ENCODE results near the gene DDX24.

The DDX24 gene

DNA sequence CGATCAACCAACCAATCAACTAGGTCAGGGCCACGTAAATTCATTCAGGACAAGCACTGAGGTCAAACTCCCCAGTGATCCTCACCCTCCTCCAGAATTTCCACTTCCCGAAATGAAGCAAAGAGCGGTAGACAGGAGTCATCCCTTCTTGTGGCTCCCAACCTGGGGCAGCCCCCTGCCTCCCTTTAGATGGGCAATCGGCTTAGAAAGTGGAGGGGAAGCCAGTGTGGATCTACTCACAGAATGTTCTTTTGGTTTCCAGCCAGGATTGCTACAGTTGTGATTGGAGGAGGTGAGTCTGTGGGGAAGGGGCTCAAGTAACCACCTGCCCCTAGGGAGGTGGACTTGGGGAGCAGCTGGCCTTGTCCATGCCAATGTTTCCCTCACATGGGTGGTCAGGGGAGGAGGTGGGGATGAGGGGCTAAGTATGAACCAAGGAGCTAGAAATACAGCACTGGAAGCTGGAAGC lies 33.6 kb upstream of the DDX24 start:
- FAIRE-seq (no peak), DNase-seq (ENCODE audit: insufficient read length, low spot score) (no peak)

DNA sequence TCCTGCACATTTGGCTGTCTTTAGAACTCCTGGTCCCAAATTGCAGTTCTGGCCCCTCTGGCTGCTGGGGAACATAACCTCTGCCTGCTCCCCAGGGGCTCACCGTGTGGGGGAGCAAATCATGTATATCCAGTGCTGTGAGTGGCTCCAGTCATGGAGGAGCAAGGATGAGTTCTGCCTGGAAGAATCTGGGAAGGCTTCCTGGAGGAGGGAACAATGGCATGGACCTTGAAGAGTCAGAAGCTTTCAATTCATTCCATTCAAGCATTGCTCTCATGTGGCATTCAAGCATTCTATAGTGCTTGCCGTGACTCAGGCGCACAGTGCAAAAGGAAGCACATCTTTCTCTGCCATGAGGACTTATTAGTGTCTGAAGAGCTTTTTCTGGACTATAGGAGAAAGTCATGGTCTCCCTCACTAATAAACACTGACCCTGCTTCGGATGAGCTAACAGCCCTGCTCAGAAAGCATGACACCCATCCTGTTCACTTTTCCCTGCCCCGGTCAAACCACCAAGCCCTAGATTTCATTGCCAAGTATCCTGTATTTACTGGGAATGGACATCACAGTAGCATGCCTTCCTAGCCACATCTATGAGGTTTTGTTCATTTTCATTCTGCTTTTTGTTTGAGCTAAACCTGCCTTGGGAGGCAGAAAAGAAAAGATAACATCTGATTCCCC lies 33.0 kb upstream of the DDX24 start:
- no peak for DNase-seq (ENCODE audit: insufficient read length, low spot score)

DNA sequence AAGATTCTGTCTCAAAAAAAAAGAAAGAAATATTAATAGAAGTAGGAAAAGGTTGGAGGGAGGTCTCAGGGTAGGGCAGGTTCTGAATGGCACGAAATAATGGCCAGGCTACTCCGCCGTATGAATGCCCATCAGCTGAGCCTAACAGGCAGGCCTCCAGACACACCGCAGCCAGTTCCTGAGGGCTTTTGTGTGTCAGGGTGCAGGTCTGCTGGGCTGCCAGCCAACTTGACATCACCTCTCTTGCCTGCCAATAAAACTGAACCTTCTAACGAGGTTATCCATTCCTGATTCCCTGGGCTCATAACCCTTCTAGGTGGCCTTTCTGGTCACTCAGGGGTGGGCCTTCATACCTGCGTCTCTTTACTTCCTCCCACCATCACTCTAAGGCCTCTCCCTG lies 32.5 kb upstream of the DDX24 start:
- DNase-seq (ENCODE audit: insufficient read length, low spot score) (no peak), FAIRE-seq (no peak)

More for the DNA sequence above, 33.0 kb upstream of the DDX24 start:
- FAIRE-seq = no peak

DNA sequence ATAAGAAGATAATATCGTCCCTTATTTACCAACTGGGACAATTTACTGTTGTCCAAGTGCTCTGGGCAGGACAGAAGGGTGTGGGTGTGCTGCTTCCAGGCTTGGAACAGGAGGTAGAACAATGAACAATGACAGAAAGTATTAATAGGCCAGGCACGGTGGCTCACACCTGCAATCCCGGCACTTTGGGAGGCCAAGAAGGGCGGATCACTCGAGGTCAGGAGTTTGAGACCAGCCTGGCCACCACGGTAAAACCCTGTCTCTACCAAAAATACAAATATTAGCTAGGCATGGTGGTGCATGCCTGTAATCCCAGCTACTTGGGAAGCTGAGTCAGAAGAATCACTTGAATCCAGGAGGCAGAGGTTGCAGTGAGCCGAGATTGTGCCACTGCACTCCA lies 32.1 kb upstream of the DDX24 start:
- DNase-seq (ENCODE audit: insufficient read length, low spot score) = no peak
- FAIRE-seq = no peak

DNA sequence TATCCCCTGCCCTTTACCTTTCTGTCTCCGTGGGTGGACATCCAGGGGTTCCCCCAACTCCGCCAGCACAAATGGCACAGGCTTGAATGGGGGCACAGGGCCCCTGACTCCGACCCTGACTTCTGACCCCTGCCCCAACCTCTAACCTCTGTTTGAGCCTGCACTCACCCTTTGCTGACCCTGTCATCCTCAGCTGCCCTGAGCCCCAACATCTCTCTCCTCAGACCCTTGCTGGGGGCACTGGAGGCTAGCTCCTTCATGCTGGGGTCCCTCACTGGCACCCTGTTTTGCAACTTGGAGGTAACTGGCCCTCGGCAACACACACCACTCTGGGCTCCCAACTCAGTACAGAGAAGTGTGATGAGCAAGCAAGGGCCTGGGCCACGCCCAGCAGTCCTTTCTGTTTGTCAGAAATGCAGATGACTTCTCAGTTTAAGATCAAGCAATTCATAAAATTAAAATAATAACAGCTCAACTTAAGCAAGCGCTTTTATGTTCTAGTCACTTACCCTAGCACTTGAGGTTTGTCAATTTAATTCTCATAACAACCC lies 31.6 kb upstream of the DDX24 start:
- FAIRE-seq (no peak), DNase-seq (ENCODE audit: insufficient read length, low spot score) (no peak)

DNA sequence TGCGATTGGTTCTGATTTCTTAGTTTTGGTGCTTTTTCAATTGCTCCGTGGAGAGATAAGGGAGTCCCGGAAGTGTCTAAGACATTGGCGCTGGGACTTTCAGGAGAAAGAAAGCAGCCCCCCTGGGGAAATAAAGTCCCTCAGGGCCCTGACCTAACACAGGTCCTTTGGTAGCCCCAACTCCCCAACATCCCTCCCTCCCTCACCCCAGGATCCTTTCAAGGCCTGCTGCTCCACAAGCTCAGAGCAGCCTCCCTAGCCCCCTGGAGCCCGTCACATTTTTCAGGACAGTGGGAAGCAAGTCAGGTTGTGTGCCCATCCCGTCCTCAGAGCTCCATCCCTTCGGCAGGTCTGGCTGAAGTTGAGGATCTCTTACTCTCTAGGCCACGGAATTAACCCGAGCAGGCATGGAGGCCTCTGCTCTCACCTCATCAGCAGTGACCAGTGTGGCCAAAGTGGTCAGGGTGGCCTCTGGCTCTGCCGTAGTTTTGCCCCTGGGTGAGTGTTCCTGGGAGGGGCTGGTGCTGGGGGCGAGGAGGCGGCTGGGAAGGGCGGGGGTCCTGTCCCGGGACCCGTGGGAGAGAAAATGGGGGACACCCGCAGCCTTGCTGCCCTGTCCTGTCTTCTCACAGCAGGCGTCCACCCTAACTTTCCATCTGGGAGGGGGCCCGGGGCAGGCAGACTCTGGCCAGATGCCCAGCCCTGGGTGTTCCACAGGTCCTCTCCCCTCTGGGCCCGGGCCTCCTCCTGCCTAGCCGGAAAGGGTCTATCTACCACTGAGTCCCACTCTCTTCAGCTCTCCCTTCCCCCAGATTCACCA lies 30.5 kb upstream of the DDX24 start:
- no peak for DNase-seq (ENCODE audit: insufficient read length, low spot score)
- no peak for FAIRE-seq

DNA sequence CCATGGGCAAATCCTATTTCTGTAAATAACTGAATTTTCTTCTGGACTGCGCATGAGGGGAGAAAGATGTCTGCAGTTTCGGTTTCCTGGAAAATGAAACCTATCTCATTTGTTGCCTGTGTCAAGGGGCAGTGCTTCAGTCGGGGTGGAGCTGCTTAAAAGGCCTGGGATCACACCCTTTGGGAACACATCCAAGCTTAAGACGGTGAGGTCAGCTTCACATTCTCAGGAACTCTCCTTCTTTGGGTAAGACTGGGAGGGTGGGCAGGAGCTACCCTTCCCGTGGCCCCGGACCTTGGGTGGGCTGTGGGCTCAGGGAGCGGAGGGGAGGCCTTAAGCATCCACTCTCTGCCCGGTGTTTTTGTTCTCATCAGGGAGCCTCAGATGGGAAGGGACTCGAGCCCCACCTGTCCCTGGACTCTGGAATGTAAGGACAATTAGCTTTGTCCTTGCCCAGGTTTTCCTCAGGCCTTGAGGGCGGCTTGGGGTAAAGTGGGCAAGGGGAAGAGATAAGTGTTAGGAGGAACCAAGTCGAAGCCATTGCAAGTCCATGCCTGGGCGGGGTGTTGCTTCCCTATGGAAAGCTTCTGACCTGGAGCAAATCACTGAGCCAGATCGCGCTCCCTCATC lies 29.7 kb upstream of the DDX24 start, which contains the start of gene IFI27:
Gene IFI27, plus strand, starts transcription at position 185 of the 630 bp plus-strand sequence.
- FAIRE-seq (no peak), DNase-seq (ENCODE audit: insufficient read length, low spot score) (no peak)

DNA sequence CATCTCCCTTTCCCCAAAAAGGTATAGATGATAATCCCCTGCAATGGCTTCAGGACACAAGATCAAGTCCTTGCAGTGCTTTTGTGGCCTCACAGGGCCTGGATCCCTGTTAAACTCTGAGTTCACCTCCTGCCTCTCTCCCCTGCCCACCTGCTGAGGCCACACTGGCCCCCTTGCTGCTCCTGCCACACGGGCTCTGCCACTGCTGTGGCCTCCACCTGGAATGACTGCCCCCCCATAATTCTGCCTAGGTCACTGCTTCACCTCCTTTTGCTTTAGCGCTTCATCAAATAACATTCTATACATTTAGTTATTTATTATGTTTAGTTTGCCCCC lies 28.9 kb upstream of the DDX24 start:
- no peak for FAIRE-seq
- no peak for DNase-seq (ENCODE audit: insufficient read length, low spot score)

DNA sequence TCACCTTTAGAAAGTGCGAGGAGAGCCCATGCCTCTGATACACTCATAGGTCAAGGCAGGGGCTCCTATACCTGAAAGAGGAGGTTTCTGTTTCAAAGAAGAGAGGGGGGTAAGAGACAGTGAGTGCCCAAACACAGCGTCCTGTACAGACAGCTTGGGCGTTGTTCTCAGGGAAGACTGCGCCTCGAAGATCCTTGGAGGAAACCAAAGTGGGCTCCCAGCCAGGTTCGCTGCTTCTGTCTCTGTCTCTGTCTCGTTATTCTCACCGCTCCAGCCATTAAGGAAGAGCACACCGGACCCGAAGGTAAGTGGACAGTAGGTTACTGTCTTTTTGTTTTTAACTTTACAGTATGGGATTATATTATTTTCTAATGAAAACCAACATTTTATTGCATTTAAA lies 23.7 kb upstream of the DDX24 start:
- no peak for DNase-seq (ENCODE audit: insufficient read length, low spot score)
- no peak for FAIRE-seq

DNA sequence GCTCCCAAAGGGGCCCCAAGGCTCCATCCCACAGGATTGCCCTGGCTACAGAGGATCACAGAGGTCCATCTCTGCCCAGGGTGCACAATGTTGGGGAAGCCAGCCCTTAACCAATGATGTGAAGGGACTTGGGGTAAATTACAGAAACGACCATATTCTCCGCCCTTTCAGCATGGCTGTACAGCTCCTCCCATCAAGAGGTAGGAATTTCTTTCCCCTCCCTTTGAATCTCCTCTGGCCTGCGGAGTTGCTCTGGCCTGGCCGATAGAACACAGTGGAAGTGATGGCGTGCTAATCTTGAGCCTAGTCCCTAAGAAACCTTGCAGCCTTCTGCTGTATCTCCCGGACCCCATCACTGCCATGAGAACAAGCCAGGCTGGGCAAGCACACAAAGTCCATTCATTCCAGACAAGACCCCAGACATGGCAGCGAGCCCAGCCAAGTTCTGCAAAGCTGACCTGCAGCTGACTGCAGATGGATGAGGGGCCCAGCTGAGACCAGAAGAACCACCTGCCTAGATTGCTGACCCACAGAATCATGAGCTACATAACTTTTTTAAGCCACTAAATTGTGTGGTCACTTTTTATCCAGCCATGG lies 22.6 kb upstream of the DDX24 start:
- FAIRE-seq (no peak), DNase-seq (ENCODE audit: insufficient read length, low spot score) (no peak)

DNA sequence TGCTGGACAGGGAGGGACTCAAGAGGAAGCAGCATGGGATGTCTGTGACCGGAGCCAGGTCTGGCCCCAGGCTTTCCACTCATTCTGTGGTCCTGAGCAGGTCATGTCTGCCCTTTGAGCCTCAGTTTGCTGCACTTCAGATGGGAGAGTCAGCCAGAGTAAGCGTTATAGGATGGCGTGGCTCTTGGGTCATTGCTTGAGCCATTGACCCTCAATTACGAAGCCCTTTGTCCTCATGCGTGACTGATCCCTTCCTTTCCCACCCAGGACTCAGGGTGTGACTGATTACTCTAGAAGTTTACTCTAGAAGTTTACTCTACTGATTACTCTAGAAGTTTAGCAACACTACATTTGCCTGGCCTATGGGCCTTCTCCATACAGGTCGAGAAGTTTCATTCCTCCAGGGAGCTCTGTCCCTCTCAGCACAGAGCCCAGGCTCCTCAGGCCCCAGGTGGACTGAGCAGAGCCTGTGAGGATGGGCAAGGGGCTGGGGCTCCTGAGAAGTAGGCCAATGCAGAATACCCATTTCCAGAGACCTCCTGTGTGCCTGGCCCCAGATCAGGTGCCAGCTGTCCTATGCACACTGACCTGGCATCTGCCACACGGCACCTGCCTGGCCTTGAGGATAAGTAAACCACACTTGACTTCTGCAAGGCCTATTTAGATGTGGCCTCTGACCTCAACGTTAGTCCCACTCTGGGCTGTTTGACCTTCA lies 21.9 kb upstream of the DDX24 start:
- FAIRE-seq (no peak), DNase-seq (ENCODE audit: insufficient read length, low spot score) (no peak)

DNA sequence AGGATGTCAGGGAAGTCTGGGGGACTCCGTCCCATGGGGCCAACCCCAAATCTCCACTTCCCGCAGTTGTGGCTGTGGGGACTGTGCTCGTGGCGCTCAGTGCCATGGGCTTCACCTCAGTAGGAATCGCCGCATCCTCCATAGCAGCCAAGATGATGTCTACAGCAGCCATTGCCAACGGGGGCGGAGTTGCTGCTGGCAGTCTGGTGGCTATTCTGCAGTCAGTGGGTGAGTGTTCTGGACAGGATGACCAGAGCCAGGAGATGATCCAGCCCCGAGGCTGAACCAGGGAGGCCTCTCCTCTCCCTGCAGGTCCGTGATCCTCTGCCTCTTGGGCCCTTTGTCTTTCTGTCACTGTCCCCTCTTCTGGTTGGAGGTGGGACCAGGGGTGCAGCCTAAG lies 20.7 kb upstream of the DDX24 start:
- FAIRE-seq = no peak
- no peak for DNase-seq (ENCODE audit: insufficient read length, low spot score)

DNA sequence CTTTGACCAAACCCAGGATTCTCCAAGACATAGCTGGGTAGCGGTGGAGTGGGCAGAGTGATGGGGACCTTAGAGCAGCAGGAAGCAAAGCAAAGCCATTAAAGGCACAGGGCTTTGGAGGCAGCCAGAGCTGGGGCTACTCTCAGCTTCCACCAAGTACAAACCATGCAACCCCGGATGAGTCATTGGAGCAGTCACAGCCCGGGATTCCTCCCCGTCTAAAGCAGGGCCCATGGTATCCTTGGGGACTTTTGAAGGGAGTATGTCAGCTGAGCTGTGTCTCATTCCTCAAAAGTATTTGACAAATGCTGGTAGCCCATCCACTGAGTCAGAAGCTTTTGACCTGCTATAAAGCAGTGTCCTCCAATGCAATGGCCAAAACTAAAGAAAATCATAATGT lies 19.8 kb upstream of the DDX24 start:
- DNase-seq (ENCODE audit: insufficient read length, low spot score) = peak; percentile 65
- peak; percentile 31 for FAIRE-seq

DNA sequence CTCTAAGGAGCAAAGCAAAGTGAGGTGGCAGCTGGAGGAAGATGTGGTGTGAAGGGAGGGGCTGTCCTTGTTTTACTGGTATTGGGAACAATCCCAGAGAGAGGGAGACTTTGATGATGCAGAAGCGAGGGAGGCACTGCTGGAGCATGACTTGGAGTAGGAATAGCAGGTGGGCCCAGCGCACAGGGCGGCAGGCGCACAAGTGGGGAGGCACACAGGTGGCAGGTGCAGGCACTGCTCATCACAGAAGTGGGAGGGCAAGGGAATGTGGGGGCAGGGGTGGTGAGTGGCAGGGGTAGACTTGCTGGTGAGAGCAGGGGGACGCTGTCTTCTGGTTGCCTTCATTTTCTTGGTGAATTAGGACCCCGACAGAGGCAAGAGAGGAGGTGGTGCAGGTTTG lies 18.0 kb upstream of the DDX24 start:
- DNase-seq (ENCODE audit: insufficient read length, low spot score) (no peak), FAIRE-seq (no peak)

DNA sequence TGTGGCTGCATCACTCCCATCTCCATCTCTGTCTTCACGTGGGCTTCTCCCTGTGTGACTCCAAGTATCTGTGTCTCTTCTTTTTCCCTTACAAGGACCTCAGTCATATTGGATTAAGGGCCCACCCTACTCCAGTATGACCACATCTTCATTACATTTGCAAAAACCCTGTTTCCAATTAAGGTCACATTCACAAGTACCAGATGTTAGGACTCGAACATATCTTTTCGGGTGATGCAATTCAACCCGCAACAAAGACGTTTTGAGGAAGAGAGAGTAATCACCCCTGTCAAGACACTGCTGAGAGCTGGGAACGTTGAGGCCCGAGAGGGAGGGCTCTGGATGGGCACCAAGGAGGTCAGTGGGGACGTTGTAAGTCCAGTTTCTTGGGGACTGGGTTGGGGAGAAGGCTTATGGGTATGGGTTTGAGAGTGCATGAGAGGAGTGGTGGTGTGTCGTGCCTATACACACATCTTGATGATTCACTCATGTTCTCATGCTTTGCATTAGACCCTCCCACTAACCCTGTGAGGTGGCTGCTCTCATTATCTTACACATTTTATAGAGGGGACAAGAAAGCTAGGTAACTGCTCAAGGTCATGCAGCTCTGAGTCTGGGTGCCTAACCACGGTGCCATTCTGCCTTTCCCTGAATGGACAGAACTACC lies 17.5 kb upstream of the DDX24 start:
- FAIRE-seq (no peak), DNase-seq (ENCODE audit: insufficient read length, low spot score) (no peak)

DNA sequence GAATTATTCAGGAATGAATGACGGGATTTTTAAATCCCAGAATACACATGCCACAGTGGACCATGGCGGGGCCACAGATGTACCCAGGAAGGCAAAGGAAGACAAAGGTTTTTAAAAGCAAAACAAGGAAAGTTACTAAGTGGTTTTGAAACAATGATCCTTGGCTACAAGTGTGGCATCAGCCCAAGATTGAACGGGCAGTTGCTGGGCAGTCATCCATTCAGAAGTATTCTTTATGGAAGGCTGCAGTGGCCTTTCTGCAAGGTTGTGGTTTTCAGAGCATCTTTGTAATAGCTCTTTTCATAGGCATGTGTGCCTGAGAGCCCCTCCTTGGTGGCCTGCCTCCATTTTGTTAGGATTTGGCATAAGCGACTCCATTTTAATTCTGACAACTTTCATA lies 16.1 kb upstream of the DDX24 start:
- no peak for DNase-seq (ENCODE audit: insufficient read length, low spot score)
- no peak for FAIRE-seq

DNA sequence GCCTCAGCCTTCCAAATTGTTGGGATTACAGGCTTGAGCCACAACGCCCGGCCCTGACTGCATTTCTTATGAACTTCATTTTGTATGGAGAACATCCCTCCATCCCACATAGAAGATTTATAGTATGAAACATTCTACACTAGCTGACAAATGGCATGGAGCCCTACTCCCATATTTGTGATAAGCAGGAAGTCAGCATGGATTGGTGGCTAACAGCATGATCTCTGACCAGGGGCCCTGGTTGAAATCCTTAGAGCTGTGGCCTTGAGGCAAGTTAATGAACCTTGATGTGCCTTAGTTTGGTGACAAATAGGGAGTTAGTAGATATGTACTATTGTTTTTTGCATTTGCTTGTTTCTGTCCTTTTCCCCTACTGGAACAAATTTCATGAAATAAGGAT lies 12.4 kb upstream of the DDX24 start:
- no peak for FAIRE-seq
- DNase-seq (ENCODE audit: insufficient read length, low spot score) = no peak

DNA sequence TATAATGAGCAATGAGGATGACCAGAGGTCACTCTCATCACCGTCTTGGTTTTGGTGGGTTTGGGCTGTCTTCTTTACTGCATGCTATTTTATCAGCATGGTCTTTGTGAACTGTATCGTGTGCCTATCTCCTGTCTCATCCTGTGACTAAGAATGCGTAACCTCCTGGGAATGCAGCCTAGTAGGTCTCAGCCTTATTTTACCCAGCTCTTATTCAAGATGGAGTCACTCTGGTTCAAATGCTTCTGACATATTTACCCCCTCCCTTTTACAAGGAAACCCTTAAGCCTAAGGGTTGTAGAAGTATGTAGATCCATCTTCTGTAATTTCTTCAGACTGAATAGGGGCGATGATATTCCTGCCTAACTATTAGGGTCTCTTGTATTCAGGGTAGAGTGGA lies 8.5 kb upstream of the DDX24 start:
- DNase-seq (ENCODE audit: insufficient read length, low spot score) (no peak), FAIRE-seq (no peak)

DNA sequence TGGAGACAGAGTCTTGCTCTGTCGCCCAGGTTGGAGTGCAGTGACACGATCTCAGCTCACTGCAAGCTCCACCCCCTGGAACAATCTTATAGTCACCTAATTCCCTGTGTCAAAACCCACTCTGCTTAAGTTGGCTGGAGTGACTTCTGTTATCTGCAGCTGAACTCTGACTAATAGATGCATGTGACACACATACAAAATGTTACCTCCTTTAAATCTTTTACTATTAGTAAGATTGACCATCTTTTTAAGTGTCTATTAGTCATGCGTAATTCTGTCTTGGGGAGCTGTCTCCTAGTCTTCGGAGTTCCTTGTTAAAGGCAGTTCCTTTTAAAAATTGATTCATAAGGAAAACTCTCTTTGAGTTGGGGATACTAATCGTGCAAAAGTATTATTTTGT lies 7.5 kb upstream of the DDX24 start:
- FAIRE-seq = no peak
- no peak for DNase-seq (ENCODE audit: insufficient read length, low spot score)

DNA sequence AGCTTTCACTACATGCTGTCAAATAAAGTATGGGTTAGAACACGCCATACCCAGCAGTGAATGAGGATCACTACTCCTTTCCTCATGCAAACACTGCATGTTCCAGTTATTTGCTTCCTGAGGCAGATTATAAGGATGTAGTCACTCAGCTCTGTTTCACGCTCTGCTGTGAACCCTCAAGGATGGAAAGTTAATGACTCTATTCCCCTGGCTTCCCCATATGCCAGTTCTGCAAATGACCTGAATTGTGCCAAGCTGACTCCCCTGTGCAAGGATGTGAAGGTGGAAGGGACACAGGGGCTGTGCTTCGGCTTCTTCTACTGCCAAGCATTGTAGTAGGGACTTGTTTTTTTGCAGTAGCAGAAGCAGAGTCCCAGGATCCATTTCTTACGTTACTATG lies 6.9 kb upstream of the DDX24 start:
- DNase-seq (ENCODE audit: insufficient read length, low spot score) (no peak), FAIRE-seq (no peak)

Measured in HTR-8/SVneo (cell line).